SK-N-SH treated with all-trans-retinoic acid at 6 μM for 48 hours (cell line): Measurements from ENCODE around the gene PTPRN2.

Experiments used
- ISL1 ChIP-seq: fragments of 250-450 bp; sonication (Bioruptor Pico); IDR thresholded peaks from 2 replicates; pipeline ENCODE4 v2.1.2; 2022; ENCODE audit warnings: mild to moderate bottlenecking, moderate library complexity
- OSR1 ChIP-seq: fragments of 250-450 bp; sonication (Bioruptor Pico); IDR thresholded peaks from 2 replicates; pipeline ENCODE4 v1.8.0; 2022; ENCODE audit warnings: moderate library complexity, mild to moderate bottlenecking, inconsistent platforms
- PATZ1 ChIP-seq: fragments of 250-450 bp; sonication (Bioruptor Pico); IDR thresholded peaks from 2 replicates; pipeline ENCODE4 v1.8.0; 2020; ENCODE audit warnings: mild to moderate bottlenecking, moderate library complexity, borderline replicate concordance
- TSHZ2 ChIP-seq: fragments of 250-450 bp; sonication (Bioruptor Pico); IDR thresholded peaks from 2 replicates; pipeline ENCODE4 v1.5.0; 2020; ENCODE audit warnings: mild to moderate bottlenecking, moderate library complexity
- ZC3H10 ChIP-seq: fragments of 250-450 bp; sonication (Bioruptor Pico); IDR thresholded peaks from 2 replicates; pipeline ENCODE4 v1.5.1; 2021; ENCODE audit warnings: mild to moderate bottlenecking, moderate library complexity

- TF ChIP-seq PATZ1 (CRISPR knock-in tag) (no peak), OSR1 (CRISPR knock-in tag) (no peak), ISL1 (no peak), TSHZ2 (CRISPR knock-in tag) (no peak), ZC3H10 (CRISPR knock-in tag) (no peak)
Measured at GRCh38 chr7:158300427-158300826, 287.2 kb downstream of the PTPRN2 start.
